GM23338 (cell line): ENCODE measurements around the gene RTCA. TPM values are rescaled to one million over a fixed set of nuclear protein-coding genes. Genes with fewer than 3 reads are reported as not detected.

Experiments used
- ATAC-seq: fragments of 200-7000 bp; cut with Tn5 transposase; 3 replicates; pipeline ENCODE4 v1.9.1; 2020
- DNase-seq: peaks from one replicate; pipeline ENCODE4 v3.0.0-alpha.2; 2015; ENCODE audit warnings: low spot score
- H2AFZ ChIP-seq: fragments of 200-600 bp; sonication (generic); 2 replicates; pipeline ENCODE4 v1.8.0; 2016; ENCODE audit warnings: antibody characterized with exemption, mild to moderate bottlenecking, moderate library complexity
- H3F3A ChIP-seq: fragments of 200-600 bp; sonication (generic); replicated peaks from 2 replicates; pipeline ENCODE4 v1.8.0; 2017; ENCODE audit warnings: antibody characterized with exemption, mixed run types, low read depth
- H3K27ac ChIP-seq: fragments of 200-600 bp; sonication (generic); 2 replicates; pipeline ENCODE4 v1.6.1; 2016; ENCODE audit warnings: low read depth
- H3K27me3 ChIP-seq: fragments of 200-600 bp; sonication (generic); 2 replicates; pipeline ENCODE4 v1.8.0; 2016; ENCODE audit warnings: mild to moderate bottlenecking, mixed run types, moderate library complexity; ENCODE audit not compliant: insufficient read depth
- H3K36me3 ChIP-seq: fragments of 200-600 bp; sonication (generic); 2 replicates; pipeline ENCODE4 v1.8.0; 2016; ENCODE audit warnings: mild to moderate bottlenecking; ENCODE audit not compliant: insufficient read depth
- H3K4me1 ChIP-seq: fragments of 200-600 bp; sonication (generic); 2 replicates; pipeline ENCODE4 v1.8.0; 2016; ENCODE audit warnings: mild to moderate bottlenecking, moderate library complexity; ENCODE audit not compliant: insufficient read depth
- H3K4me2 ChIP-seq: fragments of 200-600 bp; sonication (generic); 2 replicates; pipeline ENCODE4 v1.7.1; 2017; ENCODE audit warnings: mixed run types
- H3K4me3 ChIP-seq: fragments of 200-600 bp; sonication (generic); 2 replicates; pipeline ENCODE4 v1.6.1; 2016; ENCODE audit warnings: mixed run types
- H3K79me2 ChIP-seq: fragments of 200-600 bp; sonication (generic); replicated peaks from 2 replicates; pipeline ENCODE4 v1.8.0; 2017; ENCODE audit warnings: mild to moderate bottlenecking; ENCODE audit not compliant: insufficient read depth
- H3K9me2 ChIP-seq: fragments of 200-600 bp; sonication (generic); 2 replicates; pipeline ENCODE4 v1.8.0; 2017; ENCODE audit not compliant: insufficient read depth
- H4K20me1 ChIP-seq: fragments of 200-600 bp; sonication (generic); replicated peaks from 2 replicates; pipeline ENCODE4 v1.8.0; 2017; ENCODE audit warnings: mild to moderate bottlenecking; ENCODE audit not compliant: insufficient read depth
- H3K27ac Mint-ChIP-seq: 2 replicates; pipeline ENCODE4 v1.8.0; 2020; ENCODE audit warnings: inconsistent platforms, mild to moderate bottlenecking, moderate library complexity, mixed read lengths
- H3K27me3 Mint-ChIP-seq: 3 replicates; pipeline ENCODE4 v1.8.0; 2022; ENCODE audit warnings: low read depth, mild to moderate bottlenecking, moderate library complexity, mixed read lengths, inconsistent platforms; ENCODE audit not compliant: insufficient read depth, poor library complexity
- H3K36me3 Mint-ChIP-seq: 3 replicates; pipeline ENCODE4 v1.8.0; 2021; ENCODE audit warnings: low read depth, mild to moderate bottlenecking, inconsistent platforms, moderate library complexity, mixed read lengths
- H3K4me1 Mint-ChIP-seq: 3 replicates; pipeline ENCODE4 v1.8.0; 2020; ENCODE audit warnings: mild to moderate bottlenecking, inconsistent platforms, mixed read lengths
- H3K4me3 Mint-ChIP-seq: 3 replicates; pipeline ENCODE4 v1.8.0; 2021; ENCODE audit warnings: moderate library complexity, mild to moderate bottlenecking, inconsistent platforms, mixed read lengths
- H3K9me3 Mint-ChIP-seq: 3 replicates; pipeline ENCODE4 v1.8.0; 2020; ENCODE audit warnings: moderate library complexity, mild to moderate bottlenecking, inconsistent platforms, mixed read lengths
- CREB1 ChIP-seq: fragments of 250-450 bp; sonication (Bioruptor Pico); IDR thresholded peaks from 2 replicates; pipeline ENCODE4 v1.5.0; 2020; ENCODE audit warnings: low read depth, mild to moderate bottlenecking, moderate library complexity
- EZH2 ChIP-seq: fragments of 200-600 bp; sonication (generic); IDR thresholded peaks from one replicate; pipeline ENCODE4 v1.8.0; 2017; ENCODE audit warnings: antibody characterized with exemption, mild to moderate bottlenecking, low read depth; ENCODE audit not compliant: unreplicated experiment
- EZH2phosphoT487 ChIP-seq: fragments of 200-600 bp; sonication (generic); IDR thresholded peaks from one replicate; pipeline ENCODE4 v1.8.1; 2018; ENCODE audit warnings: antibody characterized with exemption; ENCODE audit not compliant: unreplicated experiment
- JUNB ChIP-seq: IDR thresholded peaks from one replicate; pipeline ENCODE4 v1.6.1; 2016; ENCODE audit warnings: antibody characterized with exemption; ENCODE audit not compliant: unreplicated experiment
- NANOG ChIP-seq: IDR thresholded peaks from 2 replicates; pipeline ENCODE4 v1.6.1; 2016; ENCODE audit warnings: antibody characterized with exemption, borderline replicate concordance
- POLR2AphosphoS5 ChIP-seq: IDR thresholded peaks from 2 replicates; pipeline ENCODE4 v1.6.1; 2016; ENCODE audit warnings: antibody characterized with exemption, low read depth
- STAT1 ChIP-seq: IDR thresholded peaks from one replicate; pipeline ENCODE4 v1.6.1; 2016; ENCODE audit warnings: antibody characterized with exemption; ENCODE audit not compliant: unreplicated experiment
- ZNF114 ChIP-seq: fragments of 250-450 bp; sonication (Bioruptor Pico); IDR thresholded peaks from 2 replicates; pipeline ENCODE4 v1.5.0; 2020; ENCODE audit warnings: mild to moderate bottlenecking, moderate library complexity
- polyA plus RNA-seq: library from polyadenylated mRNA; unstranded; fragments of >200 nt; fragmentation: Nextera tagmentation; extraction: Ambion mirVana; gene quantifications from 2 replicates; pipeline ENCODE4 v1.2.1, GENCODE V29; 2016
- total RNA-seq: library from RNA; depleted of rRNA; stranded (reverse); fragments of >200 nt; shearing (Covaris generic); gene quantifications from 2 replicates; pipeline ENCODE4 v1.2.3, GENCODE V29; 2014
- TF ChIP-seq, protein P1 (sequence below), 2 experiments: fragments of 200-600 bp in 1 of 2; sonication (generic) in 1 of 2; conservative IDR thresholded peaks; 2 replicates each; pipeline versions ENCODE4 v1.5.1 to v1.6.1; 2016 to 2017; ENCODE audit warnings: antibody characterized with exemption in 2 of 2, low read depth in 2 of 2, mild to moderate bottlenecking in 2 of 2, moderate library complexity in 1 of 2
- TF ChIP-seq, protein P2 (sequence below): IDR thresholded peaks from one replicate; pipeline ENCODE4 v1.6.1; 2018; ENCODE audit warnings: antibody characterized with exemption; ENCODE audit not compliant: unreplicated experiment
- TF ChIP-seq, protein P3 (sequence below): IDR thresholded peaks from 2 replicates; pipeline ENCODE4 v1.6.1; 2016; ENCODE audit warnings: antibody characterized with exemption

The RTCA gene
- total and polyA plus RNA-seq, 2 experiments from 2014 or later = 36.6 TPM

DNA sequence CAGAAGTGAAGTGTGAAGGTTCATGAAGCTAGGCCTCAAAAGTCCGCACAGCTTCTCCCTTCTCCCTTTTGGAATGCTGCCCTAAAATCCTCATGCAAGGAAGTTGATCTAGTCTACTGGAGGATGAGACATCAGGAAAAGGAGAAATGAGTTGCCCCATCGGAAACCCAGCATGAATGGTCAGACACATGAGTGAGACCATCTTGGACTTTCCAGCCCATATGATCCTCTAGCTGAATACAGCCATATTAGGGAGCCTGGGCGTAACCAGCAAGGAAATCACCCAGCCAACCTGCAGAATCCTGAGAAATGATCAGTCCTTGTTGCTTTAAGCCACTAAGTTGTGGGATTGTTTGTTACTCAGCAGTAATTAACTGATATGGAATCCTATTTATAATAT, 28.9 kb upstream of the RTCA start (continued):
- TF ChIP-seq, protein P1, sequence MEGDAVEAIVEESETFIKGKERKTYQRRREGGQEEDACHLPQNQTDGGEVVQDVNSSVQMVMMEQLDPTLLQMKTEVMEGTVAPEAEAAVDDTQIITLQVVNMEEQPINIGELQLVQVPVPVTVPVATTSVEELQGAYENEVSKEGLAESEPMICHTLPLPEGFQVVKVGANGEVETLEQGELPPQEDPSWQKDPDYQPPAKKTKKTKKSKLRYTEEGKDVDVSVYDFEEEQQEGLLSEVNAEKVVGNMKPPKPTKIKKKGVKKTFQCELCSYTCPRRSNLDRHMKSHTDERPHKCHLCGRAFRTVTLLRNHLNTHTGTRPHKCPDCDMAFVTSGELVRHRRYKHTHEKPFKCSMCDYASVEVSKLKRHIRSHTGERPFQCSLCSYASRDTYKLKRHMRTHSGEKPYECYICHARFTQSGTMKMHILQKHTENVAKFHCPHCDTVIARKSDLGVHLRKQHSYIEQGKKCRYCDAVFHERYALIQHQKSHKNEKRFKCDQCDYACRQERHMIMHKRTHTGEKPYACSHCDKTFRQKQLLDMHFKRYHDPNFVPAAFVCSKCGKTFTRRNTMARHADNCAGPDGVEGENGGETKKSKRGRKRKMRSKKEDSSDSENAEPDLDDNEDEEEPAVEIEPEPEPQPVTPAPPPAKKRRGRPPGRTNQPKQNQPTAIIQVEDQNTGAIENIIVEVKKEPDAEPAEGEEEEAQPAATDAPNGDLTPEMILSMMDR (conservative IDR thresholded peaks at IDR 0.05; ENCODE audit: low read depth in 2 of 2) = no peak
- TF ChIP-seq, protein P2, sequence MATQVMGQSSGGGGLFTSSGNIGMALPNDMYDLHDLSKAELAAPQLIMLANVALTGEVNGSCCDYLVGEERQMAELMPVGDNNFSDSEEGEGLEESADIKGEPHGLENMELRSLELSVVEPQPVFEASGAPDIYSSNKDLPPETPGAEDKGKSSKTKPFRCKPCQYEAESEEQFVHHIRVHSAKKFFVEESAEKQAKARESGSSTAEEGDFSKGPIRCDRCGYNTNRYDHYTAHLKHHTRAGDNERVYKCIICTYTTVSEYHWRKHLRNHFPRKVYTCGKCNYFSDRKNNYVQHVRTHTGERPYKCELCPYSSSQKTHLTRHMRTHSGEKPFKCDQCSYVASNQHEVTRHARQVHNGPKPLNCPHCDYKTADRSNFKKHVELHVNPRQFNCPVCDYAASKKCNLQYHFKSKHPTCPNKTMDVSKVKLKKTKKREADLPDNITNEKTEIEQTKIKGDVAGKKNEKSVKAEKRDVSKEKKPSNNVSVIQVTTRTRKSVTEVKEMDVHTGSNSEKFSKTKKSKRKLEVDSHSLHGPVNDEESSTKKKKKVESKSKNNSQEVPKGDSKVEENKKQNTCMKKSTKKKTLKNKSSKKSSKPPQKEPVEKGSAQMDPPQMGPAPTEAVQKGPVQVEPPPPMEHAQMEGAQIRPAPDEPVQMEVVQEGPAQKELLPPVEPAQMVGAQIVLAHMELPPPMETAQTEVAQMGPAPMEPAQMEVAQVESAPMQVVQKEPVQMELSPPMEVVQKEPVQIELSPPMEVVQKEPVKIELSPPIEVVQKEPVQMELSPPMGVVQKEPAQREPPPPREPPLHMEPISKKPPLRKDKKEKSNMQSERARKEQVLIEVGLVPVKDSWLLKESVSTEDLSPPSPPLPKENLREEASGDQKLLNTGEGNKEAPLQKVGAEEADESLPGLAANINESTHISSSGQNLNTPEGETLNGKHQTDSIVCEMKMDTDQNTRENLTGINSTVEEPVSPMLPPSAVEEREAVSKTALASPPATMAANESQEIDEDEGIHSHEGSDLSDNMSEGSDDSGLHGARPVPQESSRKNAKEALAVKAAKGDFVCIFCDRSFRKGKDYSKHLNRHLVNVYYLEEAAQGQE = no peak
- TF ChIP-seq CREB1 = no peak

DNA sequence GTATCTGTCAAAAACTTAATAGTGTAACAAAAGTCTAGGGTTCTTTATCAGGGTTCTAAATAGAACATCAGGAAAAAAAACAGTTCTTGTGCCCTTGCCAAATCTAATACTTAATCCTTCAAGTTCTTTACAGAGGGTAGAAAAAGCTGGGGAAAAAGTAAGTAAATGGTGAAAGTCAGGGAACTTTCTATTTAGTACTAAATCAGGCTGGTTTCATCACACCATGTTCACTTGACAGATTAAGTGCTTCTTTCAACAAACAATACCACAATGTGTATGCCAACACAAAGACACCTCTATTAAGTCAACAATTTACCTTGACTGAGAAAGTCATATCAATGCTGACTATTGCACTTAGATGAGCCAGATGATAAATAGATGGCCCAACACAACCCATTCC, 26.1 kb upstream of the RTCA start:
- TF ChIP-seq CREB1 (no peak), ZNF114 (CRISPR knock-in tag) (no peak), NANOG (no peak), EZH2 (no peak), POLR2AphosphoS5 (no peak), EZH2phosphoT487 (no peak), STAT1 (no peak), JUNB (no peak)
- TF ChIP-seq, protein P1 (conservative IDR thresholded peaks at IDR 0.05; ENCODE audit: low read depth in 2 of 2) = no peak
- TF ChIP-seq, protein P3, sequence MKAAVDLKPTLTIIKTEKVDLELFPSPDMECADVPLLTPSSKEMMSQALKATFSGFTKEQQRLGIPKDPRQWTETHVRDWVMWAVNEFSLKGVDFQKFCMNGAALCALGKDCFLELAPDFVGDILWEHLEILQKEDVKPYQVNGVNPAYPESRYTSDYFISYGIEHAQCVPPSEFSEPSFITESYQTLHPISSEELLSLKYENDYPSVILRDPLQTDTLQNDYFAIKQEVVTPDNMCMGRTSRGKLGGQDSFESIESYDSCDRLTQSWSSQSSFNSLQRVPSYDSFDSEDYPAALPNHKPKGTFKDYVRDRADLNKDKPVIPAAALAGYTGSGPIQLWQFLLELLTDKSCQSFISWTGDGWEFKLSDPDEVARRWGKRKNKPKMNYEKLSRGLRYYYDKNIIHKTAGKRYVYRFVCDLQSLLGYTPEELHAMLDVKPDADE = no peak
- TF ChIP-seq, protein P2 = no peak
- peaks cover 37% of the 10 kb centered on the region for H3K79me2 ChIP-seq
- H3K27ac ChIP-seq = no peak overlapping the region
- no peaks in the 10 kb centered on the region for H3K27me3 ChIP-seq
- no peak for ATAC-seq
- no peaks in the 10 kb centered on the region for H3K9me2 ChIP-seq
- H3K36me3 ChIP-seq = no peaks in the 10 kb centered on the region; the same call in 1 of the 2 replicates
- no peak overlapping the region for H3K27ac Mint-ChIP-seq
- H3K4me1 Mint-ChIP-seq = no peaks in the 10 kb centered on the region; the same call in 2 of the 3 replicates
- no peaks in the 10 kb centered on the region for H3K9me3 Mint-ChIP-seq
- no peak overlapping the region for H3K4me2 ChIP-seq
- H3K4me3 ChIP-seq = no peak overlapping the region
- no peak overlapping the region for H3K4me3 Mint-ChIP-seq
- H4K20me1 ChIP-seq = 0 out of 2 replicates have a peak, but pooled peaks cover 3% of the 10 kb centered on the region
- peaks cover 26% of the 10 kb centered on the region for H3K36me3 Mint-ChIP-seq
- no peak for DNase-seq
- H3F3A ChIP-seq = no peaks in the 10 kb centered on the region
- H2AFZ ChIP-seq = no peak overlapping the region
- H3K4me1 ChIP-seq = no peaks in the 10 kb centered on the region
- H3K27me3 Mint-ChIP-seq = no peaks in the 10 kb centered on the region
